Measurements from ENCODE around the gene CASQ1.

CASQ1 gene

DNA sequence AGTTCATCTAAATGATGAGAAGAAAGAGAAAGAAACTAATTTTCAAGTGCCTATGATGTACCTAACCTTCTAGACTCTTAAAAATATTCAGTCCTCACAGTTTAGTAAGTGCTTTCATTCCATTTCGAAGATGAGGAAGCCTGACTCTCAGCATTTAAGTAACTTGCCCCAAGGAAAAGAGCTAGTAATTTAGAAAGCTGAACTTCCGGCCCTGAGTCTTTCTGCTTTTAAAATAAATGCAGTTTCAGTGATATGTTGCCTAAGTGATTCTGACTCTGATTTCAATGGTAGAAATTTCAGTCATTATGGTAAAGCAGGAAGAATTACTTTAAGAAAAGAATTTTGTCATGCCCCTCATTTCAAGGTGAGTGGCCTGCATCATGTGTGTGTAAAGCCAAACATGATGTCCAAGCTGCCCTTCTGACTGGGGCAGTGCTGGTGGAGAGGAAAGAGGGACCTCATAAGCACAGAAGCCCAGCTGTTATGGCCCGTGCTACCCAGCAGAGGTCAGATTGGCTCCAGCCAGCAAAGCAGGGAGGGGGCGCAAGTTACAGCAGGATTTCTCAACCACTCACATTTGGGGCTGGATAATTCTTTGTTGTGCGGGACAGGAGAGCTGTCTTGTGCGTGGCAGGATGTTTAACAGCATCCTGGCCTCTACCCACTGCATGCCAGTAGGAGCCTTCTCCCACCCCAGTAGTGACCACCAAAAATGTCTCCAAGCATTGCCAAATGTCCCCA lies 28.2 kb upstream of the CASQ1 start:
- TF ChIP-seq CEBPB (IDR thresholded peaks at IDR 0.05) (0 out of 2 replicates have a peak, but pooled peaks have one; percentile 48), RAD21 (IDR thresholded peaks at IDR 0.05; ENCODE audit: low read depth) (peak; percentile 84)
- TF ChIP-seq, protein P1, sequence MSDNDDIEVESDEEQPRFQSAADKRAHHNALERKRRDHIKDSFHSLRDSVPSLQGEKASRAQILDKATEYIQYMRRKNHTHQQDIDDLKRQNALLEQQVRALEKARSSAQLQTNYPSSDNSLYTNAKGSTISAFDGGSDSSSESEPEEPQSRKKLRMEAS (IDR thresholded peaks at IDR 0.05), result no peak

DNA sequence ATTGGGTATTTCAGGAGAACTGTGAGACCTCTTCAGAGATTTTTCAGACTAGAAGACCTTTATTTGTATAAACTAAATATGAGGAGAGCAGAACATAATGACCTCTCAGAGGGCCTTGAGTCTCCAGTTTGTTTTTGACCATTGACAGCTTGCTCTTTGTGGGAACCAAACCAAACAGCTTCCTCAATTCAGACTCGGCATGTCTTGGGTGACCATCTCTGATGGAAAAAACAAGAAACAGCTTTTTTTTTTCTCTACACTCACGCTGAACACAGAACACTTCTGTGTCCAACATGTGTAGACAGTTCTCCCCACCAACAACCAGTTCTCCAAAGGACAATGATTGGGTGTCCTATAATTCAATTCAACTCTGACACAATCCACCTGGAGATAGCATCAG lies 27.4 kb upstream of the CASQ1 start:
- TF ChIP-seq RAD21 (IDR thresholded peaks at IDR 0.05; ENCODE audit: low read depth), result no peak
- TF ChIP-seq TCF12 (IDR thresholded peaks at IDR 0.05; ENCODE audit: low read depth), result no peak
- TF ChIP-seq NFIC (IDR thresholded peaks at IDR 0.05), result no peak
- no peak for TF ChIP-seq FOXM1 (IDR thresholded peaks at IDR 0.05; ENCODE audit: borderline replicate concordance, low read depth)
- TF ChIP-seq CREB1 (IDR thresholded peaks at IDR 0.05; ENCODE audit: low read depth), result no peak
- no peak for TF ChIP-seq TEAD4 (IDR thresholded peaks at IDR 0.05)
- TF ChIP-seq EGR1 (IDR thresholded peaks at IDR 0.05), result no peak
- no peak for TF ChIP-seq TAF1 (IDR thresholded peaks at IDR 0.05; ENCODE audit: low read depth)
- TF ChIP-seq, protein P1 (IDR thresholded peaks at IDR 0.05), result no peak
- no peak for TF ChIP-seq YY1 (IDR thresholded peaks at IDR 0.05; ENCODE audit: low read depth)
- no peak for TF ChIP-seq CEBPB (IDR thresholded peaks at IDR 0.05)
- TF ChIP-seq, protein P2, sequence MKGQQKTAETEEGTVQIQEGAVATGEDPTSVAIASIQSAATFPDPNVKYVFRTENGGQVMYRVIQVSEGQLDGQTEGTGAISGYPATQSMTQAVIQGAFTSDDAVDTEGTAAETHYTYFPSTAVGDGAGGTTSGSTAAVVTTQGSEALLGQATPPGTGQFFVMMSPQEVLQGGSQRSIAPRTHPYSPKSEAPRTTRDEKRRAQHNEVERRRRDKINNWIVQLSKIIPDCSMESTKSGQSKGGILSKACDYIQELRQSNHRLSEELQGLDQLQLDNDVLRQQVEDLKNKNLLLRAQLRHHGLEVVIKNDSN (IDR thresholded peaks at IDR 0.05), result no peak
- TF ChIP-seq ZBTB7A (IDR thresholded peaks at IDR 0.05; ENCODE audit: low read depth), result no peak
- no peak for TF ChIP-seq EP300 (IDR thresholded peaks at IDR 0.05; ENCODE audit: borderline replicate concordance)
- TF ChIP-seq, protein P3, sequence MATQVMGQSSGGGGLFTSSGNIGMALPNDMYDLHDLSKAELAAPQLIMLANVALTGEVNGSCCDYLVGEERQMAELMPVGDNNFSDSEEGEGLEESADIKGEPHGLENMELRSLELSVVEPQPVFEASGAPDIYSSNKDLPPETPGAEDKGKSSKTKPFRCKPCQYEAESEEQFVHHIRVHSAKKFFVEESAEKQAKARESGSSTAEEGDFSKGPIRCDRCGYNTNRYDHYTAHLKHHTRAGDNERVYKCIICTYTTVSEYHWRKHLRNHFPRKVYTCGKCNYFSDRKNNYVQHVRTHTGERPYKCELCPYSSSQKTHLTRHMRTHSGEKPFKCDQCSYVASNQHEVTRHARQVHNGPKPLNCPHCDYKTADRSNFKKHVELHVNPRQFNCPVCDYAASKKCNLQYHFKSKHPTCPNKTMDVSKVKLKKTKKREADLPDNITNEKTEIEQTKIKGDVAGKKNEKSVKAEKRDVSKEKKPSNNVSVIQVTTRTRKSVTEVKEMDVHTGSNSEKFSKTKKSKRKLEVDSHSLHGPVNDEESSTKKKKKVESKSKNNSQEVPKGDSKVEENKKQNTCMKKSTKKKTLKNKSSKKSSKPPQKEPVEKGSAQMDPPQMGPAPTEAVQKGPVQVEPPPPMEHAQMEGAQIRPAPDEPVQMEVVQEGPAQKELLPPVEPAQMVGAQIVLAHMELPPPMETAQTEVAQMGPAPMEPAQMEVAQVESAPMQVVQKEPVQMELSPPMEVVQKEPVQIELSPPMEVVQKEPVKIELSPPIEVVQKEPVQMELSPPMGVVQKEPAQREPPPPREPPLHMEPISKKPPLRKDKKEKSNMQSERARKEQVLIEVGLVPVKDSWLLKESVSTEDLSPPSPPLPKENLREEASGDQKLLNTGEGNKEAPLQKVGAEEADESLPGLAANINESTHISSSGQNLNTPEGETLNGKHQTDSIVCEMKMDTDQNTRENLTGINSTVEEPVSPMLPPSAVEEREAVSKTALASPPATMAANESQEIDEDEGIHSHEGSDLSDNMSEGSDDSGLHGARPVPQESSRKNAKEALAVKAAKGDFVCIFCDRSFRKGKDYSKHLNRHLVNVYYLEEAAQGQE (IDR thresholded peaks at IDR 0.05; ENCODE audit: low read depth), result no peak

DNA sequence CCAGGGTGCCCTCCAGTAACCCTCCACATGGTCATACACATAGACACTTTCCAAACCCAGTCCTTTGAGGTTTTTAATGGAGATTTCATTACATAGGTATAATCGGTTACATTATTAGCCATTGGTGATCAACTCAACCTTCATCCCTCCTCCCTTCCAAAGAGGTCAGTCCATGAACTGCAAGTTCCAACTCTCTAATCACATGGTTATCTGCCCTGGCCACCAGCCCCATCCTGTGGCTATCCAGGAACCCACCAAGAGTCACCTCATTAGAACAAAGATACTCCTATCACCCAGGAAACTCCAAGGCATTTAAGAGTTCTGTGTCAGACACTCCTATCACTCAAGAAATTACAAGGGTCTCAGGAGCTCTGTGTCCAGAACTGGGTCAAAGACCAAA lies 26.8 kb upstream of the CASQ1 start:
- TF ChIP-seq, protein P3 (IDR thresholded peaks at IDR 0.05; ENCODE audit: low read depth), result no peak
- no peak for TF ChIP-seq NFIC (IDR thresholded peaks at IDR 0.05)
- no peak for TF ChIP-seq YY1 (IDR thresholded peaks at IDR 0.05; ENCODE audit: low read depth)
- TF ChIP-seq, protein P1 (IDR thresholded peaks at IDR 0.05), result no peak
- no peak for TF ChIP-seq CREB1 (IDR thresholded peaks at IDR 0.05; ENCODE audit: low read depth)
- TF ChIP-seq TCF12 (IDR thresholded peaks at IDR 0.05; ENCODE audit: low read depth), result no peak
- TF ChIP-seq EP300 (IDR thresholded peaks at IDR 0.05; ENCODE audit: borderline replicate concordance), result no peak
- no peak for TF ChIP-seq EGR1 (IDR thresholded peaks at IDR 0.05)

DNA sequence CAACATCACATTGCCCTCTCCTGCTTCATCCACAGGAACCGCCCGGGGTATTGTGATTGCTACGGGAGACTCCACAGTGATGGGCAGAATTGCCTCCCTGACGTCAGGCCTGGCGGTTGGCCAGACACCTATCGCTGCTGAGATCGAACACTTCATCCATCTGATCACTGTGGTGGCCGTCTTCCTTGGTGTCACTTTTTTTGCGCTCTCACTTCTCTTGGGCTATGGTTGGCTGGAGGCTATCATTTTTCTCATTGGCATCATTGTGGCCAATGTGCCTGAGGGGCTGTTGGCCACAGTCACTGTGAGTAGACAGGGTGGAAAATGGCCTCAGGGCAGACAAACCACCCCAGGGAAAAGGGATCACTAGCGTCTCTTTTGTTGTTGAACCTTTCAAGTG lies 26.3 kb upstream of the CASQ1 start:
- no peak for TF ChIP-seq CREB1 (IDR thresholded peaks at IDR 0.05; ENCODE audit: low read depth)

DNA sequence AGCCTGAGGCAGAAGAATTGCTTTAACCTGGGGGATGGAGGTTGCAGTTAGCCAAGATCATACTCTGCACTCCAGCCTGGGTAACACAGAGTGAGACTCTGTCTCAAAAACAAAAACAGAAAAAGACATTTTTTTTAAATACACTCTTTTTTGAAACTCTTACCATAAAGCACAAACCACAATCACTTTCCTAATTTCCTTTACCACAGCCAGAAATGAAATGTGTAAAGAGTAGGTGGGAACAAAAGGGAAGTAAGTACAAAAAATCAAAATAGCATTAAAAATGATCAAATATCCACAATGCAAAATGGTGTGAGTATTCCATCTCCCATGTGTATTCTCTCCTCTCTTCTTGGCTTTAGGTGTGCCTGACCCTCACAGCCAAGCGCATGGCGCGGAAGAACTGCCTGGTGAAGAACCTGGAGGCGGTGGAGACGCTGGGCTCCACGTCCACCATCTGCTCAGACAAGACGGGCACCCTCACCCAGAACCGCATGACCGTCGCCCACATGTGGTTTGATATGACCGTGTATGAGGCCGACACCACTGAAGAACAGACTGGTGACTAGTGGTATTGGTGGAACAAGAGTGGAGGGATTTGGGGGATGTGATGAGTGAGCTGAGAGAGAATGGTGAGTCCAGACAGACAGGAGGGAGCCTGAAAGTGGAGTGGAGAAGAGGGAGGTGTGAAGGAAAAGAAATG lies 24.1 kb upstream of the CASQ1 start:
- no peak for TF ChIP-seq CREB1 (IDR thresholded peaks at IDR 0.05; ENCODE audit: low read depth)

DNA sequence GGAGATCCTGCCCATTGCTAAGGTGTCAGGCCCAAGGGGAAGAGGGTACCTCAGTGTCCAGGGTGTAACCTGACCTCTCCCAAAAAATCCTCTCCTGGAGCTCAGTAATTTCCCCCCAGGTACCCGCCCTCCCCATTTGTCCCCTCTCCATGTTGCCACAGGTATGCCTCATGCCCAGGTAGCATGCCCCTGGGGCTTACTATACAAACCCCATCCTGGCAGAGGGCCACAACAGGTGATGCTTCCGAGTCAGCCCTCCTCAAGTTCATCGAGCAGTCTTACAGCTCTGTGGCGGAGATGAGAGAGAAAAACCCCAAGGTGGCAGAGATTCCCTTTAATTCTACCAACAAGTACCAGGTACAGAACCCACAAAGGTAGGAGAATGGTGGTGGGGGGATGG lies 23.3 kb upstream of the CASQ1 start:
- TF ChIP-seq EP300 (IDR thresholded peaks at IDR 0.05; ENCODE audit: borderline replicate concordance) (no peak), NFIC (IDR thresholded peaks at IDR 0.05) (no peak), EGR1 (IDR thresholded peaks at IDR 0.05) (no peak), CREB1 (IDR thresholded peaks at IDR 0.05; ENCODE audit: low read depth) (no peak), YY1 (IDR thresholded peaks at IDR 0.05; ENCODE audit: low read depth) (no peak), RAD21 (IDR thresholded peaks at IDR 0.05; ENCODE audit: low read depth) (no peak), CEBPB (IDR thresholded peaks at IDR 0.05) (no peak)
- TF ChIP-seq, protein P2 (IDR thresholded peaks at IDR 0.05), result no peak
- TF ChIP-seq, protein P3 (IDR thresholded peaks at IDR 0.05; ENCODE audit: low read depth), result no peak
- TF ChIP-seq, protein P1 (IDR thresholded peaks at IDR 0.05), result no peak
